SU-DHL-6 (cell line): ENCODE measurements around the gene HEPH.

ENCODE experiments used
- CTCF ChIP-seq: fragments of 200-600 bp; sonication (generic); IDR thresholded peaks from one replicate; pipeline ENCODE4 v1.5.1; 2017; ENCODE audit warnings: antibody characterized with exemption, mild to moderate bottlenecking, low read length, moderate library complexity; ENCODE audit not compliant: insufficient read depth, poor library complexity, severe bottlenecking
- EZH2phosphoT487 ChIP-seq: fragments of 200-600 bp; sonication (generic), shearing (Covaris generic); conservative IDR thresholded peaks from 2 replicates; pipeline ENCODE4 v1.6.1; 2018; ENCODE audit warnings: mild to moderate bottlenecking, antibody characterized with exemption, low read length, moderate library complexity, mixed read lengths

DNA sequence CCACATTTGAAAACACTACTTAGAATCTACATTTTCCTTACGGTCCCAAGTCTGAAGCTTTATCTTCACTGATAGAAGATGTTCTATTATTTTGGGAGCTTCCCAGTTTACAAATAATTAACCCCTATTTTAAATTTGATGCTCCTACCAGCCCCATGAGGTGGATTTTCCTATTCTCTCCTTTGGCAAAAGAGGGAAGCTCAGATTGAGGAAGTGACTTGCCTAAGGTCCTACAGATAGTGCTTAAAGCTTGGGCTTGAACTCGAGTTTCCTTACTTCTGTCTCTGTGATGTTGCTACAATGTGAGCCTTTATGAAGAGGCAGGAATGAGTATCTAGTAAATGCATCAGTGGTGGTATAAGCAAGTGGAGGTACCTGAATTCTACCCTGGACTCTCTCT, 27.5 kb downstream of the HEPH start:
- TF ChIP-seq CTCF, result no peak
- TF ChIP-seq EZH2phosphoT487, result no peak
